Measurements from ENCODE around the gene SHQ1. TPM values are rescaled to one million over a fixed set of nuclear protein-coding genes. Genes with fewer than 3 reads are reported as not detected.

Gene SHQ1
- total RNA-seq, 1 experiment from 2014 or later, result 27.6 TPM

- Histone ChIP-seq H3K4me1 (ENCODE audit: control insufficient read depth in 1 of 2, insufficient read depth in 2 of 2, low read length in 2 of 2) (0 out of 4 replicates have a peak, but pooled peaks cover 0 to 3% of the 10 kb centered on the region in 2 experiments), H3K9ac (ENCODE audit: low read length) (no peak overlapping the region), H3K36me3 (ENCODE audit: control insufficient read depth in 1 of 2, insufficient read depth in 2 of 2, low read length in 2 of 2) (no peaks in the 10 kb centered on the region), H3K27ac (ENCODE audit: low read depth, low read length) (no peak overlapping the region), H3K4me3 (replicated peaks in 1 of 2; ENCODE audit: low read depth in 1 of 2, low read length in 2 of 2) (no peak overlapping the region), H3K9me2 (ENCODE audit: insufficient read depth) (no peaks in the 10 kb centered on the region), H2AFZ (ENCODE audit: low read depth, low read length, poor library complexity, severe bottlenecking) (no peak overlapping the region), H3K27me3 (ENCODE audit: insufficient read depth, low read length) (no peaks in the 10 kb centered on the region), H3K4me2 (ENCODE audit: low read length) (no peak overlapping the region), H3K9me3 (ENCODE audit: control insufficient read depth in 1 of 2, insufficient read depth in 1 of 2, low read depth in 1 of 2, low read length in 2 of 2) (no peaks in the 10 kb centered on the region), H4K20me1 (ENCODE audit: insufficient read depth) (no peaks in the 10 kb centered on the region), H3K79me2 (ENCODE audit: insufficient read depth, low read length) (no peaks in the 10 kb centered on the region)
- intact Hi-C loops (cut with micrococcal nuclease), result no loop called here
- RAD21 ChIA-PET (ENCODE audit: low non-redundant PET in 1 of 2, low total read pairs in 2 of 2, uncharacterized antibody in 2 of 2, unreplicated experiment in 2 of 2), result no interaction called here
- no TSS peak for BruUV-seq (replicated peaks)
- no peak for DNase-seq (ENCODE audit: low read depth, low spot score)
- POLR2A ChIA-PET, result no interaction called here
- TF ChIP-seq, protein P1, sequence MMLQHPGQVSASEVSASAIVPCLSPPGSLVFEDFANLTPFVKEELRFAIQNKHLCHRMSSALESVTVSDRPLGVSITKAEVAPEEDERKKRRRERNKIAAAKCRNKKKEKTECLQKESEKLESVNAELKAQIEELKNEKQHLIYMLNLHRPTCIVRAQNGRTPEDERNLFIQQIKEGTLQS (IDR thresholded peaks at IDR 0.05), result no peak
- TF ChIP-seq YY1 (IDR thresholded peaks at IDR 0.05; ENCODE audit: extremely low read depth, insufficient replicate concordance, low read depth, low read length) (no peak), ELF1 (IDR thresholded peaks at IDR 0.05; ENCODE audit: borderline replicate concordance, low read depth) (no peak), SP1 (IDR thresholded peaks at IDR 0.05; ENCODE audit: low read depth) (no peak), TCF7L2 (IDR thresholded peaks at IDR 0.05; ENCODE audit: borderline replicate concordance, extremely low read depth, insufficient read depth, insufficient read length) (no peak), EGR1 (IDR thresholded peaks at IDR 0.05; ENCODE audit: low read depth) (no peak)
- TF ChIP-seq, protein P2, sequence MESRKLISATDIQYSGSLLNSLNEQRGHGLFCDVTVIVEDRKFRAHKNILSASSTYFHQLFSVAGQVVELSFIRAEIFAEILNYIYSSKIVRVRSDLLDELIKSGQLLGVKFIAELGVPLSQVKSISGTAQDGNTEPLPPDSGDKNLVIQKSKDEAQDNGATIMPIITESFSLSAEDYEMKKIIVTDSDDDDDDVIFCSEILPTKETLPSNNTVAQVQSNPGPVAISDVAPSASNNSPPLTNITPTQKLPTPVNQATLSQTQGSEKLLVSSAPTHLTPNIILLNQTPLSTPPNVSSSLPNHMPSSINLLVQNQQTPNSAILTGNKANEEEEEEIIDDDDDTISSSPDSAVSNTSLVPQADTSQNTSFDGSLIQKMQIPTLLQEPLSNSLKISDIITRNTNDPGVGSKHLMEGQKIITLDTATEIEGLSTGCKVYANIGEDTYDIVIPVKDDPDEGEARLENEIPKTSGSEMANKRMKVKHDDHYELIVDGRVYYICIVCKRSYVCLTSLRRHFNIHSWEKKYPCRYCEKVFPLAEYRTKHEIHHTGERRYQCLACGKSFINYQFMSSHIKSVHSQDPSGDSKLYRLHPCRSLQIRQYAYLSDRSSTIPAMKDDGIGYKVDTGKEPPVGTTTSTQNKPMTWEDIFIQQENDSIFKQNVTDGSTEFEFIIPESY (IDR thresholded peaks at IDR 0.05; ENCODE audit: extremely low read depth, insufficient replicate concordance, low read length), result no peak
- ATAC-seq, result no peak
- CTCF ChIA-PET, result interaction anchor here (1.3 kb wide), 1 partner anchor 201 kb away, joined by 5 read pairs; no protein-coding TSS in a partner anchor
These were observed 6.8 kb upstream of the SHQ1 start for GRCh38 chr3:72855001-72855400.

- BruUV-seq (replicated peaks), result no TSS peak
- intact Hi-C loops (cut with micrococcal nuclease), result no loop called here
- Histone ChIP-seq H3K9ac (ENCODE audit: low read length) (peak overlapping the region; percentile 71), H3K4me2 (ENCODE audit: low read length) (peak overlapping the region; percentile 98), H3K9me2 (ENCODE audit: insufficient read depth) (no peaks in the 10 kb centered on the region), H3K27ac (ENCODE audit: low read depth, low read length) (no peak overlapping the region), H3K79me2 (ENCODE audit: insufficient read depth, low read length) (peaks cover 45% of the 10 kb centered on the region), H3K27me3 (ENCODE audit: insufficient read depth, low read length) (no peaks in the 10 kb centered on the region), H3K36me3 (ENCODE audit: control insufficient read depth in 1 of 2, insufficient read depth in 2 of 2, low read length in 2 of 2) (no peaks in the 10 kb centered on the region), H3K9me3 (ENCODE audit: control insufficient read depth in 1 of 2, insufficient read depth in 1 of 2, low read depth in 1 of 2, low read length in 2 of 2) (no peaks in the 10 kb centered on the region), H3K4me3 (replicated peaks in 1 of 2; ENCODE audit: low read depth in 1 of 2, low read length in 2 of 2) (peak overlapping the region; percentile 82 to 85), H2AFZ (ENCODE audit: low read depth, low read length, poor library complexity, severe bottlenecking) (peak overlapping the region; percentile 100), H4K20me1 (ENCODE audit: insufficient read depth) (no peaks in the 10 kb centered on the region; the same call in 1 of the 2 replicates), H3K4me1 (ENCODE audit: control insufficient read depth in 1 of 2, insufficient read depth in 2 of 2, low read length in 2 of 2) (peaks cover 4 to 23% of the 10 kb centered on the region in 2 experiments)
- ChIA-PET CTCF (no interaction called here), RAD21 (ENCODE audit: low non-redundant PET in 1 of 2, low total read pairs in 2 of 2, uncharacterized antibody in 2 of 2, unreplicated experiment in 2 of 2) (no interaction called here), POLR2A (no interaction called here)
- DNase-seq (ENCODE audit: low read depth, low spot score), result no peak
- TF ChIP-seq CTCF (IDR thresholded peaks at IDR 0.05 in 2 of 3, conservative IDR thresholded peaks at IDR 0.05 in 1 of 3; ENCODE audit: borderline replicate concordance in 1 of 3, insufficient read depth in 1 of 3, low read depth in 2 of 3, low read length in 2 of 3) (no peak), SP1 (IDR thresholded peaks at IDR 0.05; ENCODE audit: low read depth) (0 out of 2 replicates have a peak, but pooled peaks have one; percentile 3)
- ATAC-seq, result peak; percentile 39
These were observed 447 bp upstream of the SHQ1 start for GRCh38 chr3:72848703-72849081.

Data from HCT116 (cell line).